CD14-positive monocyte (primary cell): ENCODE measurements around the gene CHD6. TPM values are rescaled to one million over a fixed set of nuclear protein-coding genes. Genes with fewer than 3 reads are reported as not detected.

Experiments used
- DNase-seq, 3 donors: peaks; one replicate each; pipeline ENCODE4 v3.0.0-alpha.2; 2011 to 2022
- H2AFZ ChIP-seq: 2 replicates; pipeline ENCODE4 v1.6.0; 2012; ENCODE audit warnings: mild to moderate bottlenecking, low read depth, low read length, inconsistent platforms; ENCODE audit not compliant: insufficient read depth, poor library complexity, severe bottlenecking
- H3K27ac ChIP-seq, 2 donors: 1 replicate in 1 of 2; 2 replicates in 1 of 2; pipeline ENCODE4 v1.5.1; 2012 to 2013; ENCODE audit warnings: low read length in 2 of 2, control low read depth in 1 of 2, inconsistent platforms in 1 of 2, low read depth in 1 of 2, mild to moderate bottlenecking in 1 of 2
- H3K27me3 ChIP-seq, 2 donors: one replicate each; pipeline versions ENCODE4 v1.6.0 to v1.6.1; 2011 to 2013; ENCODE audit warnings: low read length in 2 of 2; ENCODE audit not compliant: control insufficient read depth in 2 of 2, insufficient read depth in 2 of 2
- H3K36me3 ChIP-seq, 2 donors: replicated peaks in 1 of 2; 1 replicate in 1 of 2; 2 replicates in 1 of 2; pipeline versions ENCODE4 v1.5.1 to v1.6.1; 2012 to 2013; ENCODE audit warnings: low read length in 2 of 2, control low read depth in 1 of 2, inconsistent platforms in 1 of 2, mild to moderate bottlenecking in 1 of 2; ENCODE audit not compliant: insufficient read depth in 2 of 2, control insufficient read depth in 1 of 2
- H3K4me1 ChIP-seq, 2 donors: 1 replicate in 1 of 2; 2 replicates in 1 of 2; pipeline versions ENCODE4 v1.5.1 to v1.6.1; 2012 to 2013; ENCODE audit warnings: low read length in 2 of 2, control low read depth in 1 of 2, inconsistent platforms in 1 of 2, mild to moderate bottlenecking in 1 of 2, moderate library complexity in 1 of 2; ENCODE audit not compliant: insufficient read depth in 2 of 2, control insufficient read depth in 1 of 2
- H3K4me2 ChIP-seq: replicated peaks from 2 replicates; pipeline ENCODE3; 2012; ENCODE audit warnings: low read length, moderate library complexity, mild to moderate bottlenecking; ENCODE audit not compliant: poor library complexity, severe bottlenecking; ENCODE audit errors: extremely low read depth
- H3K4me3 ChIP-seq, 3 experiments: fragments of 200-600 bp in 1 of 3; sonication (generic) in 1 of 3; replicated peaks in 1 of 3; 1 replicate in 2 of 3; 2 replicates in 1 of 3; pipeline ENCODE4 v1.5.1; 2011 to 2013; ENCODE audit warnings: low read length in 3 of 3, mild to moderate bottlenecking in 3 of 3, control low read depth in 2 of 3, low read depth in 2 of 3, inconsistent platforms in 1 of 3, moderate library complexity in 1 of 3
- H3K79me2 ChIP-seq: 2 replicates; pipeline ENCODE4 v1.6.0; 2012; ENCODE audit warnings: mild to moderate bottlenecking, control low read depth, inconsistent platforms, low read length, moderate library complexity; ENCODE audit not compliant: insufficient read depth
- H3K9ac ChIP-seq: 2 replicates; pipeline ENCODE4 v1.6.0; 2017; ENCODE audit warnings: low read length, mild to moderate bottlenecking; ENCODE audit not compliant: insufficient read depth, poor library complexity, severe bottlenecking
- H3K9me3 ChIP-seq, 2 donors: replicated peaks in 1 of 2; 1 replicate in 1 of 2; 2 replicates in 1 of 2; pipeline versions ENCODE4 v1.5.1 to v1.6.1; 2012 to 2013; ENCODE audit warnings: low read length in 2 of 2, control low read depth in 1 of 2; ENCODE audit not compliant: control insufficient read depth in 1 of 2, insufficient read depth in 1 of 2
- H4K20me1 ChIP-seq: 2 replicates; pipeline ENCODE4 v1.6.0; 2012; ENCODE audit warnings: mild to moderate bottlenecking, low read length, control low read depth, moderate library complexity; ENCODE audit not compliant: insufficient read depth
- H3K27ac Mint-ChIP-seq, 7 donors: one replicate each; pipeline ENCODE4 v1.8.0; 2020; ENCODE audit warnings: mild to moderate bottlenecking in 7 of 7, mixed read lengths in 7 of 7, moderate library complexity in 6 of 7, inconsistent platforms in 2 of 7
- H3K27me3 Mint-ChIP-seq, 3 donors: one replicate each; pipeline ENCODE4 v1.8.0; 2021 to 2022; ENCODE audit warnings: low read depth in 3 of 3, mild to moderate bottlenecking in 3 of 3, mixed read lengths in 3 of 3, moderate library complexity in 3 of 3, inconsistent platforms in 1 of 3
- H3K36me3 Mint-ChIP-seq, 2 donors: one replicate each; pipeline ENCODE4 v1.8.0; 2020; ENCODE audit warnings: mixed read lengths in 2 of 2, inconsistent platforms in 1 of 2, mild to moderate bottlenecking in 1 of 2
- H3K4me1 Mint-ChIP-seq: one replicate; pipeline ENCODE4 v1.8.0; 2020; ENCODE audit warnings: mild to moderate bottlenecking, mixed read lengths
- H3K4me3 Mint-ChIP-seq, 2 donors: one replicate each; pipeline ENCODE4 v1.8.0; 2020; ENCODE audit warnings: mild to moderate bottlenecking in 2 of 2, mixed read lengths in 2 of 2, moderate library complexity in 1 of 2
- H3K9me3 Mint-ChIP-seq, 7 donors: one replicate each; pipeline ENCODE4 v1.8.0; 2020 to 2022; ENCODE audit warnings: mixed read lengths in 7 of 7, mild to moderate bottlenecking in 6 of 7, moderate library complexity in 6 of 7, inconsistent platforms in 2 of 7
- WGBS: methylation state at CpG from one replicate; pipeline ENCODE4 v1.1.5; 2013; ENCODE audit warnings: missing lambda C conversion rate; ENCODE audit not compliant: insufficient coverage; 5-methylcytosine and 5-hydroxymethylcytosine counted together
- intact Hi-C, 2 donors: fragments of 100-400 bp; cut with micrococcal nuclease; formaldehyde crosslinking; loops; one replicate each; pipeline versions ENCODE4 v1.15.0 to v1.15.1; 2023
- polyA plus RNA-seq, 3 donors: library from polyadenylated mRNA; depleted of rRNA in 1 of 3; unstranded in 2 of 3; stranded (reverse) in 1 of 3; fragments of 300-500 nt in 2 of 3; fragments of >200 nt in 1 of 3; fragmentation: Illumina TruSeq in 2 of 3; gene quantifications; 1 replicate in 2 of 3; 2 replicates in 1 of 3; pipeline ENCODE4 v1.2.3, GENCODE V29; 2012 to 2021
- TF ChIP-seq, protein P1 (sequence below): fragments of 200-600 bp; IDR thresholded peaks from one replicate; pipeline ENCODE4 v1.8.0; 2022; ENCODE audit warnings: antibody characterized with exemption, mild to moderate bottlenecking

The CHD6 gene
- polyA plus RNA-seq, 3 donors = 12.9 to 19.6 (median 13.0) TPM

DNA sequence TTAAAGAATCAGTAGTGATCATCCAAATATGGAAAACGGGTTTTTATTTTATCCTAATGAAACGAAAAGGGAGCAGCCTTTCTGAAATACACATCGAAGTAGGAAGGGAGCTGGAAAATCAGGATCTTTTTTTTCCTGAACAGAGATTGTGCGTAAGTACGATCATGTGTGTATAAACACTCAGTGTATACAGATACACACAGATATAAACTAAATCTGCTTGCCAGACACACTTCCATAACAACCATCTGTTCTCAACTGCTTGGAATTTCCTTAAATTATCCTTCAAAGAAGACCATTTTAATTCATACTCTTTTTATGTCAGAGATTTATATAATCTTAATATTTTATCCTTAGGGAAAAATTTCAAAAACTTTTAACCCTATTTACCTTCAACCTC is 110.7 kb downstream of the CHD6 start:
- H3K9me3 Mint-ChIP-seq = peaks cover 2 to 10% (median 6%) of the 10 kb centered on the region in 7 donors
- Histone ChIP-seq H3K4me2 (no peak overlapping the region), H3K27me3 (no peaks in the 10 kb centered on the region), H2AFZ (no peak overlapping the region), H3K4me1 (no peaks in the 10 kb centered on the region), H3K9me3 (peaks cover 0 to 3% of the 10 kb centered on the region in 2 donors), H3K4me3 (no peak overlapping the region), H3K9ac (no peak overlapping the region), H3K36me3 (peaks cover 19 to 66% of the 10 kb centered on the region in 2 donors), H4K20me1 (peaks cover 5% of the 10 kb centered on the region), H3K79me2 (no peaks in the 10 kb centered on the region), H3K27ac (no peak overlapping the region)
- no peak for DNase-seq
- H3K4me1 Mint-ChIP-seq = peaks cover 2% of the 10 kb centered on the region
- H3K27me3 Mint-ChIP-seq = no peaks in the 10 kb centered on the region
- TF ChIP-seq, protein P1, sequence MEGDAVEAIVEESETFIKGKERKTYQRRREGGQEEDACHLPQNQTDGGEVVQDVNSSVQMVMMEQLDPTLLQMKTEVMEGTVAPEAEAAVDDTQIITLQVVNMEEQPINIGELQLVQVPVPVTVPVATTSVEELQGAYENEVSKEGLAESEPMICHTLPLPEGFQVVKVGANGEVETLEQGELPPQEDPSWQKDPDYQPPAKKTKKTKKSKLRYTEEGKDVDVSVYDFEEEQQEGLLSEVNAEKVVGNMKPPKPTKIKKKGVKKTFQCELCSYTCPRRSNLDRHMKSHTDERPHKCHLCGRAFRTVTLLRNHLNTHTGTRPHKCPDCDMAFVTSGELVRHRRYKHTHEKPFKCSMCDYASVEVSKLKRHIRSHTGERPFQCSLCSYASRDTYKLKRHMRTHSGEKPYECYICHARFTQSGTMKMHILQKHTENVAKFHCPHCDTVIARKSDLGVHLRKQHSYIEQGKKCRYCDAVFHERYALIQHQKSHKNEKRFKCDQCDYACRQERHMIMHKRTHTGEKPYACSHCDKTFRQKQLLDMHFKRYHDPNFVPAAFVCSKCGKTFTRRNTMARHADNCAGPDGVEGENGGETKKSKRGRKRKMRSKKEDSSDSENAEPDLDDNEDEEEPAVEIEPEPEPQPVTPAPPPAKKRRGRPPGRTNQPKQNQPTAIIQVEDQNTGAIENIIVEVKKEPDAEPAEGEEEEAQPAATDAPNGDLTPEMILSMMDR = no peak
- no peak overlapping the region for H3K27ac Mint-ChIP-seq
- intact Hi-C loops = no loop called here
- no peak overlapping the region for H3K4me3 Mint-ChIP-seq
- no CpG with 5 or more reads among the region's 5 CpGs for WGBS
- peaks cover 59 to 60% of the 10 kb centered on the region in 2 donors for H3K36me3 Mint-ChIP-seq

GRCh38 chr20:41506192-41506915 is 111.8 kb downstream of the CHD6 start:
- TF ChIP-seq, protein P1 = no peak
- Mint-ChIP-seq H3K36me3 (peaks cover 48 to 50% of the 10 kb centered on the region in 2 donors), H3K27me3 (no peaks in the 10 kb centered on the region), H3K27ac (no peak overlapping the region), H3K4me3 (no peak overlapping the region), H3K4me1 (peaks cover 2% of the 10 kb centered on the region), H3K9me3 (peaks cover 2 to 10% (median 6%) of the 10 kb centered on the region in 7 donors)
- DNase-seq = no peak
- Histone ChIP-seq H3K36me3 (peaks cover 12 to 55% of the 10 kb centered on the region in 2 donors), H3K4me2 (no peak overlapping the region), H3K4me3 (no peak overlapping the region), H3K9me3 (peaks cover 0 to 3% of the 10 kb centered on the region in 2 donors), H3K4me1 (no peaks in the 10 kb centered on the region), H4K20me1 (peaks cover 5% of the 10 kb centered on the region), H3K9ac (no peak overlapping the region), H3K79me2 (no peaks in the 10 kb centered on the region), H2AFZ (no peak overlapping the region), H3K27me3 (no peaks in the 10 kb centered on the region), H3K27ac (no peak overlapping the region)
- 100% methylated on average over 2 of the region's 4 CpGs for WGBS
- intact Hi-C loops = no loop called here
